ENCODE results near the gene LPAR5. TPM values are rescaled to one million over a fixed set of nuclear protein-coding genes. Genes with fewer than 3 reads are reported as not detected.

The LPAR5 gene
- total RNA-seq, 1 donor from 2014 or later: not detected

GRCh38 chr12:6639151-6639801, 3.5 kb upstream of the LPAR5 start:
- Mint-ChIP-seq H3K4me3 (ENCODE audit: low read depth) (no peak overlapping the region), H3K27me3 (peaks cover 61% of the 10 kb centered on the region)

GRCh38 chr12:6638305-6638704, 2.5 kb upstream of the LPAR5 start:
- no peak for DNase-seq (ENCODE audit: low spot score, unreplicated experiment)
- H3K27me3 Mint-ChIP-seq: peaks cover 61% of the 10 kb centered on the region

More at GRCh38 chr12:6639151-6639801, 3.5 kb upstream of the LPAR5 start:
- TF ChIP-seq CTCF (IDR thresholded peaks at IDR 0.05; ENCODE audit: unreplicated experiment): no peak
- Mint-ChIP-seq H3K27ac (no peak overlapping the region), H3K4me1 (ENCODE audit: low read depth) (peaks cover 5% of the 10 kb centered on the region), H3K9me3 (ENCODE audit: low read depth) (no peaks in the 10 kb centered on the region), H3K36me3 (ENCODE audit: insufficient read depth) (peaks cover 2% of the 10 kb centered on the region)
- DNase-seq (ENCODE audit: low spot score, unreplicated experiment): no peak

GRCh38 chr12:6635375-6635855, 344 bp downstream of the LPAR5 start:
- Mint-ChIP-seq H3K27ac (no peak overlapping the region), H3K36me3 (ENCODE audit: insufficient read depth) (no peaks in the 10 kb centered on the region), H3K9me3 (ENCODE audit: low read depth) (no peaks in the 10 kb centered on the region), H3K27me3 (peaks cover 65% of the 10 kb centered on the region), H3K4me1 (ENCODE audit: low read depth) (peaks cover 5% of the 10 kb centered on the region), H3K4me3 (ENCODE audit: low read depth) (no peak overlapping the region)
- no peak for DNase-seq (ENCODE audit: low spot score, unreplicated experiment)
- no peak for TF ChIP-seq CTCF (IDR thresholded peaks at IDR 0.05; ENCODE audit: unreplicated experiment)

More at GRCh38 chr12:6638305-6638704, 2.5 kb upstream of the LPAR5 start:
- Mint-ChIP-seq H3K4me1 (ENCODE audit: low read depth) (peaks cover 5% of the 10 kb centered on the region), H3K4me3 (ENCODE audit: low read depth) (no peak overlapping the region), H3K36me3 (ENCODE audit: insufficient read depth) (peaks cover 2% of the 10 kb centered on the region), H3K9me3 (ENCODE audit: low read depth) (no peaks in the 10 kb centered on the region), H3K27ac (peak overlapping the region; percentile 9)
- no peak for TF ChIP-seq CTCF (IDR thresholded peaks at IDR 0.05; ENCODE audit: unreplicated experiment)

- H3K4me3 Mint-ChIP-seq (ENCODE audit: low read depth): no peak overlapping the region
- DNase-seq (ENCODE audit: low spot score, unreplicated experiment): no peak
- no peaks in the 10 kb centered on the region for H3K9me3 Mint-ChIP-seq (ENCODE audit: low read depth)
- H3K27me3 Mint-ChIP-seq: peaks cover 48% of the 10 kb centered on the region
- TF ChIP-seq CTCF (IDR thresholded peaks at IDR 0.05; ENCODE audit: unreplicated experiment): no peak
- H3K4me1 Mint-ChIP-seq (ENCODE audit: low read depth): peaks cover 5% of the 10 kb centered on the region
- peak overlapping the region; percentile 70 for H3K27ac Mint-ChIP-seq
- H3K36me3 Mint-ChIP-seq (ENCODE audit: insufficient read depth): no peaks in the 10 kb centered on the region
Observed at GRCh38 chr12:6632026-6632983, 3.5 kb downstream of the LPAR5 start.

- no peak overlapping the region for H3K27ac Mint-ChIP-seq
- peaks cover 50% of the 10 kb centered on the region for H3K27me3 Mint-ChIP-seq
- no peak for TF ChIP-seq CTCF (IDR thresholded peaks at IDR 0.05; ENCODE audit: unreplicated experiment)
- H3K4me3 Mint-ChIP-seq (ENCODE audit: low read depth): no peak overlapping the region
- peaks cover 5% of the 10 kb centered on the region for H3K4me1 Mint-ChIP-seq (ENCODE audit: low read depth)
- no peaks in the 10 kb centered on the region for H3K36me3 Mint-ChIP-seq (ENCODE audit: insufficient read depth)
- no peaks in the 10 kb centered on the region for H3K9me3 Mint-ChIP-seq (ENCODE audit: low read depth)
- DNase-seq (ENCODE audit: low spot score, unreplicated experiment): no peak
Observed at GRCh38 chr12:6631549-6631961, 4.2 kb downstream of the LPAR5 start.

All from progenitor cell of endocrine pancreas (in vitro differentiated cells).